Jurkat, Clone E6-1 (cell line): ENCODE data around the gene SLC28A3.

Experiments
- DNase-seq: peaks from one replicate; pipeline ENCODE4 v3.0.0-alpha.2; 2011; ENCODE audit warnings: low read depth, low spot score
- H3K4me3 ChIP-seq: 2 replicates; pipeline ENCODE4 v1.5.1; 2011; ENCODE audit warnings: mild to moderate bottlenecking, low read length, control low read depth, moderate library complexity

The SLC28A3 gene

DNA sequence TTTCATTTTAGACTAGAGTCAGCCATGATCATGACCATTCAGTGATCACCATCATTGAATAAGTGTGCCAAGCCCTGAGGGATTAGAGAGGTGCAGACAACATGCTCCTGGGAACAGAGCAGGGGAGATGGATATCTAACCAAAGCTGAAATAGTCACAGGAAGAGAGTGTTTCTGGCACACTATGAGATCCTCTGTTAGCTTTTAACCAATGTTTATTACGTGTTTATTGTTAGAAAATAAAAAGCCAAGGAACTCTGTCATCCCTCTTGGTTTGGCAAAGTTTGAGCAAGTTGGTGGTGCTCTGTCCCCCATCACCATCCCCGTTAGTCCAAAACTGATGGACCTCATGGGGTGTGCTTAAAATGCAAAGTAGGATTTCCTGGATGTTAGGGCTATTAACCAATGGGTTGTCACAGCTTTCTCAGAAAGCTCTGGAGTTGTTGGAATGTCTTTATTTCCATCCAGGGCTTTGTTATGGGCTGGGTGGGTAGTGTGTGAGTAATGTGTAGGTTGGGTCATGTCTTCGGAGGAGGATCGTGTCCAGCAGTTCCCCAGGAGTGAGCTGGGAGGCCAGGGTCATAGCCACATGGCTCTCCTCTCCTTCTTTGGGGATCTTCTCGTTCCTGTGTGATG is 34.9 kb downstream of the SLC28A3 start:
- DNase-seq: no peak
- H3K4me3 ChIP-seq: no peak overlapping the region

DNA sequence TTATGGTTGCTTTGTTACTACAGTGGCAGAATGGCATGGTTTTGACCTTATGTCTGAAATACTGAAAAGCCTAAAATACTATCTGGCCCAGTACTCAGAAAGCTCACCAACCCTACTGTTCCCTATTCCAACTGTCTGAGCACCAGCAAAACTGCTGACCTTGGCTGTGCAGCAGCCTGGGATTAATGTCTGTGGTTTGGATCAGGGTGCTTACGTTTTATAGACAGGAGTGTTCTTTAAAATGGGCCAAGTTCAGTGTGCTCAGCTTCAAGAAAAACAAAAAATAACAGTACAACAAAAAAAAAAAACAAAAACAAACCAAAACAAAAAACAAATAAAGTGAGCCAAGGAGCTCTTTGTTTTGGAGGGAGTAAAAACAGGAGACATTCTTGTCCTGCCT is 36.4 kb downstream of the SLC28A3 start:
- no peak overlapping the region for H3K4me3 ChIP-seq
- DNase-seq: no peak

- no peak overlapping the region for H3K4me3 ChIP-seq
- DNase-seq: no peak
Observed at GRCh38 chr9:84303061-84303460, 37.5 kb downstream of the SLC28A3 start.

DNA sequence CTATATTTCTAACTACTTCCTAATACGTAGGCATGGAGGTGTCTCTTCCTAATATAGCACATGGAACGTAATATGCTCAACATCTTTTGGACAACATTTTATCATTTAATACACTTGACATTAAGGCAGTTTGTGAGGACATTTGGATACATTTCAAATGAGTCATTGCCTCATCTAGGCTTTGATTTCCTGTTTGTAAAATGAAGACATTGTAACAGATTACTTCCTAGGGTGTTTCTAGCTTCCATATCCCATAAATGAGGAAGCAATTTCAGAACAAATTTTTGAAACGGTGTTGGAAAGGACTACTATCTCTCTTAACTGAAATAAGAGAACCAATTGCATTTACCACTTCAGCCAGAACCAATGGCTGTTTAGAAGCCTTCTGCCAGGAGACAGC is 38.7 kb downstream of the SLC28A3 start:
- no peak for DNase-seq
- H3K4me3 ChIP-seq: no peak overlapping the region

DNA sequence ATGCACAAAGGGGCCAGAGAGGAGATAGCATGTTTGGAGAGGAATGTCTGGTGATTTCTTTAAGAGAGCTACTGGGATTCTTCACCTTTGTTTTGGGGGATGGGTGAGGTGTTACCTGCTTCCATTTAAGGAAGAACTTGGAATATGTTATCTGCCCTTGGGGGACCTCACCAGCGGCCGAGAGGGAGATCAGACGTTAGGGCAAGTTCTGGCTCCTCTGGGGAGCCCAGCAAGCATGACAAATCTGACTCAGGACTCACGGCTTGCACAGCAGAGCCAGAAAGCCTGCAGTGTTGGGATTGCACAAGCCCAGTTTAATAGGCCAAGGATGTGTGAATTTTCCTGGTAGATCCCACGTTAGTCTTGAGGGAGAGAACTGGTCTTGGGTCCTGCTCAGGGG is 40.3 kb downstream of the SLC28A3 start:
- no peak for DNase-seq

DNA sequence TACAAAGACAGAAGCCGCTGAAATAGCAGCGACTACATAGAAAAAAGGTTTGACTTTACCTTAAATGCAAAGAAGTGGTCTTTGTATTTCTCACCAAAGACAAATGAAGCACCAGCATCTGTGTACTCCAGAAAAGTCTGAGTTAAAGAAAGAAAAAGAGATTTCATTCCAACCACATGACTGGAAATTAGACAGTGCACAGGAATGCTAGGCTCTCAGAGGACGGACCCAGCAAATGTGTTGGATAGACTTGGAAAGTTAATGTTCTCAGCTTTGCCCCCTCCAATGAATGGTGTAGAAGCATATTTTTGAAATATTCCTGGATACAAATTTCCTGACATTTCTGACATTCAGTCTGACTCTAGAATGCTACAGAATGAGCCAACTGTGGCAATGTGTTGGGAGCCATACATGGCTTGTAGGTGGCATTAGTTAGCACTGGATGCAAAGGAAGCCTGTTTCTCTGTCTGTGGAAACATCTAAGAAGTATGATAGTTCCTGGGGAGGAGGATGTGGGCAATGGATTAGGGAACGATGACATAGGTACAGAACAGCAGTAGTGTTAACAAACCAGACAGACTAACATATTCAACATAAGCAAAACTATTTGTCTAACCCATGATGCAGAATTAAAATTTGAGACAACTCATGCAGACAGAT is 43.3 kb downstream of the SLC28A3 start:
- H3K4me3 ChIP-seq: no peak overlapping the region
- no peak for DNase-seq

More for the DNA sequence above, 40.3 kb downstream of the SLC28A3 start:
- H3K4me3 ChIP-seq: no peak overlapping the region

DNA sequence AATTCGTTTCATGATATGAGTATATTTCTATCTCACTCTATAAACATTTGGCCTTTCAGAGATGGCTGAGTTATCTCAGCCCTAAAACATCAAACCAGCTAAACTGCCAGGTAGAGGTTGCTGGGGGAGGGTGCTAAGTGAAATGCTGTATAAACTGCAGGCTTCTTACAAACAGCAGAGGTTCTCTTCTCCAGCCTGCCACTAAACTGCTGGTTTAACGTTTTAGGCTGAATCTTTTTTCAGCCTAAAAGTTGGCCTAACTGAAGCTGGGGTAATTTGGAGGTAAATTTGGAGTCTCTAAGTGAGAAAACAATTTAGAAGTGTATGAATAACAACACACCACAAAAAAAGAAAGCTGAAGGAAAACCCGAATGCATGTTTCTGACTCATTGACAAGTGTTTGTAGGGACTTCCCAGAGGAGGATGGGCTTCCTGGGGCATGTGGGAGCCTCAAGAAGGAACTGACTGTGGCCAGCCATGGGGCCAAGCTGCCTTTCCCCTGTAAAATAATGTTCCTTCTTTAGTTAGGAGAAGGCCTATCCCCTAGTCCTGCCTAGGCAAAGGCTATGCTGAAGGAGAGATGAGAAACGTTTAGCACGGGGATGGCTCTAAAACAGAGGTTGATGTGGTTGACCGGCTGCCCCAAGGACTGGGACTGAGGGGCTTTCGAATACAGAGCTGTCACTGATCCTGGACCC is 44.3 kb downstream of the SLC28A3 start:
- no peak for DNase-seq
- no peak overlapping the region for H3K4me3 ChIP-seq

DNA sequence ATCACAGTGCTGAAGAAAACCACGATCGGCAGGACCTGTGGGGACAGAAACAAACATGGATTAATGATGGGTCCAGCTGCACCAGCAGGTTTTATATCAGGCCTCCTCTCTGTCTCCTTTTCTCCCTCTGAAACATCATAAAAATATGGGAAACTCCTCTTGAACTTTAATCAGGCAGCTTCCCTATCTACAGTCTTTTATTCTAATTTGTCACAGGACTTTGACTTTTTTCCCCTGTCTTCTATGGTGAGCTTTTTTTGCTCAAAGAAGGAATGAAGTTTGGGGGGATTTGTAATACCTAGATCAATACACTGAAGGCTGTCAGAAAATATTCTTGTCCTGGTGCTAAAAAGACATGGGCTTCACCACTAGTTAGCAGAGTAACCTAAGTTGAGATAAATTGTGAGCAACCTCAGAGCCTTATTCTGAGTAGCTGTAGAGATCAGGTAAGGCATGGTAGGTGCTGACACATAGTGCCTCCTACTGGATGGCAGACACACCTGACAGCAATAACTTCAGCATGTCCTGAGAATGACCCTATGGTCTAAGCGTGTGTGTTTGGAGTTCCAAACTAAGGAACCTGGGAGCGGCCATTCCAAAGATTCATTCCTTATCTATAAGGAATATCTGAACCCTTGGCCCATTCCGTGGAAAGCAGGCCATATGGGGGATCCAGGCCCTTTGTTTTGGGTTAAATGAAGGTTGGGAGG is 46.2 kb downstream of the SLC28A3 start:
- no peak for DNase-seq
- H3K4me3 ChIP-seq: no peak overlapping the region

GRCh38 chr9:84293001-84293798 is 47.4 kb downstream of the SLC28A3 start:
- no peak overlapping the region for H3K4me3 ChIP-seq
- DNase-seq: peak; percentile 5

DNA sequence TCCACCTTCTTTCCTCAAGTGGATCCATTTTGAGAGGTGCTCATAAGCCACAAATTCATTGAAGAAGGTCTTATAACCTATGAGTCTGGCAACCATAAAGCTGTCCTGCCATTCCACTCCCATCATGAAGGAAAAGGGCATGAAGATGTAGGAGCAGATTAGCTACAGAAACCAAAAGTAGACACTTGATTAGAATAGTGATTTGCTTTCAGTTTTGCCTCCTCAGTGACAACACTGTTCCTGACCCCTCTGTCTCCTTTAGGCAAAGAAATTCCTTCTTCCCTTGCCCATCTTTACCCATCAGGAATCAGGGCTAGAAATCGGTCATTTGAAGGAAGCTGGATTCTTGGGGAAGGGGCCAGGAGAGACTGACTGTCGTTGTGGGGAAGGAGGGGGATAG is 55.2 kb downstream of the SLC28A3 start:
- no peak overlapping the region for H3K4me3 ChIP-seq
- DNase-seq: no peak

DNA sequence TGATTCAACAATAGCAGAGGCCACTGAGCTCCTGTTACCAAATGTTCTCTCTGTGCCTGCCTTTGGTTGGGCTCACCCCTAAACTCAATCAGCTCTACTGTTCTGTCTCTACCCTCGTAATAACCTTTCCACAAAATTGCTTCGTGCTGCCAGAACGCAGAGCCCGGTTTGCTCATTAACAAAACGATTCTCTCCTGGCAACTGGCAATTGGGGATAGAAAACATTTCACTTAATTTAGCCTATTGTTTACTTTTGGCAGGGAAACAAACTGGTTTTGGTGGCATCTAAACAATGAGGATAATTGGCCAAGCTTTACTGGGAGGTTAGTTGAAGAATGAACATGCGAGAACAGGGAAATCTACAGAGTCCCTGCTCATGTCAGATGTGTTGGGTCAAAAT is 56.6 kb downstream of the SLC28A3 start:
- DNase-seq: no peak
- H3K4me3 ChIP-seq: no peak overlapping the region

DNA sequence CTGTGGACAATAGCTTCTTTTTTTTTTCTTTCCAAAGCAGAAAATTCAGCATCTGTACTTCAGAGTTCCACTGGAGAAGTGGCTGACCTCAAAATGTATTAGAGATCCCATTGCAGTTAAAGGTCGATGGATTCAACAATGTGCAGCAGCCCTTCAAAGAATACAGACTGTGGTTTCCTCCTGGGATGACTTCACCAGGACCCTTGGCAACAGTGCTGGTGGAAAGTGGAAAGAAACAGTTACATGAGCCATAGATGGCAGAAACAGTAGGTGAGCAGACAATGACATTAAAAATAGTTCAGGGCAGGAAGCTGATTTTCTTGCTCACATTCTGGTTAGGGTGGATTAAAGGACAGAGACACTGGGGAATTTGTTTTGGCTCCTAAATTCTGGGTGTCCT is 62.4 kb downstream of the SLC28A3 start:
- H3K4me3 ChIP-seq: no peak overlapping the region
- no peak for DNase-seq

DNA sequence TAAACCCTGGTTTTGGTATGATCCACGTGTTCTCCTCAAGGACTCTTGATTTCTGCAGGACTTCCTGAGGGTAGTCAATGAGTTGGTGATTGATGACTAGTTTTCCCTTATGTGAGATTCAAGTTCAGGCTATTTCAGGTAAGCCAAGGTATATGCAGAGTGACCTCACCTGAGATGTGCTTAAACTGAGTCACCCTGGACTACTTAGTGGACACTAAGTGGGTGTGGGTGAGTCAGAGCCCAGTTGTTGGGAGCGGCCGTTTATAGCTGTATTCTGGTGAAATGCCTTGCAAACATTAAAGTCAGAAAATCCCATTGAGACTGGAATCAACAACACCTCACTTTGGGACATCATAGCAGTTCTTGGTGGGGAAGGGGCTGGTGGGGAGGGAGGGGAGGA is 62.9 kb downstream of the SLC28A3 start:
- H3K4me3 ChIP-seq: no peak overlapping the region
- DNase-seq: no peak

GRCh38 chr9:84276741-84277140 is 63.8 kb downstream of the SLC28A3 start:
- H3K4me3 ChIP-seq: no peak overlapping the region
- DNase-seq: no peak

DNA sequence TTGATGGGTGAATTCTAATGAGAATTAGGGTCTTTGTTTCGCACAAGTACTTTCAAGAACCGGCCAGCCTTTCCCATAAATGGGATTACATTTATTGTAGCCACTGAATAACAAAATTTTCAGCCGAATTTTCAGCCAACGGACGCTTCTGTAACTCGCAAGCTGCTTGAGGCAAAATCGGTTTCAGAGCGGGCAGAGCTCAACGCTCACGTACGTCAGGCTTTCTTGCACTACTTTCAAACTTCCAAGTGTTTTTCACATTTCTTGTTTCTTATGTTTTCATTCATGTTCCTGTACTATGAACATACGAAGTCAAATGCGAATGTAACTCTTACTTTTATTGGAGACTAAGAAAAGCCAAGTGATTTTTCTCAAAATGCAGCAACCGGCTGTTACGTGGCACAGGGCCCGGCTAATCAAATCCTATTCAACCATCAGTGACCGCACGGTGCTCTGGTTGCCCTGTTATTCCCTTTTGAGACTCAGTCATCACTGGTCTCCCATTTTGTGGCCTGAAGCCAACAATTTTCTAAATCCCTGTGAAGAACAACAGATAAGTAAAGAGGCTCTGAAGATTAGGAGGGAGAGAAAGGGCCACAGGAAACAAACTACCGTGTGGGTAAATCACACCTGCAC is 68.5 kb downstream of the SLC28A3 start:
- H3K4me3 ChIP-seq: no peak overlapping the region
- no peak for DNase-seq

- no peak overlapping the region for H3K4me3 ChIP-seq
- no peak for DNase-seq
Observed at GRCh38 chr9:84271531-84271900, 69.0 kb downstream of the SLC28A3 start.

DNA sequence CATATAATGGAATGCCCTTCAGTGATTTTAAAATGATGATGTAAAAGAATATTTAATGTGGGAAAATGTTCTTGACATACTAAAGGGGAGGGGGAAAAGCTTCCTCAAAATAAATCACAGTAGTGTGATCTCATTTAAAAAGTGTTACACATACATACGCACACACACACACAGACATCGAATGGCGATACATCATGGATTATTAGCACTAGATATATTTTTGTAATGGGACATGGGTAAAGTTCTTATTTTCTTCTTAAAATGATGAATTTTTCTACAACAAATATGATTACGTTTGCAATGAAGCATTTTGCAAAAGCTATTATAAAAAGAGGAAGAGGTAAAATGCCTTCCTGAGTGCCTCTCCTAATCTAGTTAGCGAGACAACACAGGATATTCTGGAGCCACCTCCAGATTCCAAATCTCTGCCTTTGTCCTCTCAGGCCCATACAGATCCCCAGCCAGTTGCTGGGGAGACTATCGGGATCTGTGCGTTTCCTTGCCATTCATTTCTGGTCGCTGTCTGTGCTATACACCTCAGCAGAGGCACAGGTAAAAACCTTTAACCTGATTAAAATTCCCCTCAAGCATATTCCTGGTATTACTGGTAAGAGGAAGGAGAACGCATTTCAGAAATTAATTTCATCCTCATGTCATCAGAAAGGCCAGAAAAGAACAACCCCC is 69.6 kb downstream of the SLC28A3 start:
- H3K4me3 ChIP-seq: no peak overlapping the region
- no peak for DNase-seq

DNA sequence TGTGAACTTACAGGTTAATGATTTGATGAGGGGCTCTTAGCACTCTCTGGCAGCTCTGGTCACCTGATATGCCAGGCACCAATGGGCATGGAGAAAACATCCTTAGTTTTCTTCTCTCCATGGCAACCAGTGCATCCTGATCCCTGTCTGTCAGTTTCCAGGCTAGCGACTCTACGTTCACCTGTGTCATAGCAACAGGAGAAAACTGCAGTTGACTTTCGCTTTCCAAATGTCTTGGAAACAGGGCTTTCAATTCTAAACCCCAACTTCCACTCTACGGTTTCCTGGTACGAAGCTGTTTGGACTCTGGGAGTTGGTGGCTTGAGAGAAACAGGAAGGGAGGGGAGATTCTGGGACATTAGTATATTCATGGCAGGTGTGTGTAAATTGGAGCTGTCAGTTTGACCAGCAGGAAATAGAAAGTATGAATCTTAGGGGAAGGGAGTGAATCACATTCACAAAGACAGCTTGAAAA is 74.4 kb downstream of the SLC28A3 start:
- DNase-seq: no peak

More for the DNA sequence above, 74.4 kb downstream of the SLC28A3 start:
- no peak overlapping the region for H3K4me3 ChIP-seq
